GM13976 (cell line): ENCODE data around the gene PDCD1.
A peak's percentile ranks its signal among the peaks of the same experiment; 100 is the strongest.

Experiments used
- DNase-seq: peaks from one replicate; pipeline ENCODE4 v3.0.0; 2012; ENCODE audit warnings: low spot score
- CTCF ChIP-seq: IDR thresholded peaks from 2 replicates; pipeline ENCODE4 v1.5.1; 2012; ENCODE audit warnings: borderline replicate concordance, mild to moderate bottlenecking; ENCODE audit not compliant: insufficient read depth; ENCODE audit errors: extremely low read depth, missing control alignments, control extremely low read depth
- in situ Hi-C: fragments of 300-500 bp; cut with MboI; formaldehyde crosslinking; loops from one replicate; pipeline ENCODE4 v1.12.0; 2022; ENCODE audit warnings: low sequenced_read_pairs, mixed read lengths, inconsistent platforms; ENCODE audit not compliant: unreplicated experiment

The PDCD1 gene

GRCh38 chr2:241850544-241851324 is 8.0 kb downstream of the PDCD1 start:
- TF ChIP-seq CTCF, result no peak
- in situ Hi-C loops, result no loop called here
- peak; percentile 22 for DNase-seq

- in situ Hi-C loops, result no loop called here
- no peak for TF ChIP-seq CTCF
- DNase-seq, result peak; percentile 34
Observed at GRCh38 chr2:241849616-241850543, 8.8 kb downstream of the PDCD1 start.

GRCh38 chr2:241848761-241849615 is 9.7 kb downstream of the PDCD1 start:
- in situ Hi-C loops, result no loop called here
- TF ChIP-seq CTCF, result no peak
- peak; percentile 20 for DNase-seq

- DNase-seq, result no peak
- in situ Hi-C loops, result no loop called here
Observed at GRCh38 chr2:241846406-241846805, 12.3 kb downstream of the PDCD1 start.

GRCh38 chr2:241844831-241845578 is 13.7 kb downstream of the PDCD1 start:
- DNase-seq, result no peak
- no peak for TF ChIP-seq CTCF
- in situ Hi-C loops, result no loop called here

More at GRCh38 chr2:241846406-241846805, 12.3 kb downstream of the PDCD1 start:
- no peak for TF ChIP-seq CTCF
